HT-29 (cell line): ENCODE measurements around the gene CACYBP. TPM values are rescaled to one million over a fixed set of nuclear protein-coding genes. Genes with fewer than 3 reads are reported as not detected.
A peak's percentile ranks its signal among the peaks of the same experiment; 100 is the strongest.

Experiments used
- DNase-seq: peaks from one replicate; pipeline ENCODE4 v3.0.0-alpha.2; 2015; ENCODE audit warnings: low spot score
- total RNA-seq: library from RNA; depleted of rRNA; stranded (reverse); fragments of >200 nt; shearing (Covaris generic); gene quantifications from 2 replicates; pipeline ENCODE4 v1.2.3, GENCODE V29; 2014

Gene CACYBP
- total RNA-seq, 1 experiment from 2014 or later = 211 TPM

DNA sequence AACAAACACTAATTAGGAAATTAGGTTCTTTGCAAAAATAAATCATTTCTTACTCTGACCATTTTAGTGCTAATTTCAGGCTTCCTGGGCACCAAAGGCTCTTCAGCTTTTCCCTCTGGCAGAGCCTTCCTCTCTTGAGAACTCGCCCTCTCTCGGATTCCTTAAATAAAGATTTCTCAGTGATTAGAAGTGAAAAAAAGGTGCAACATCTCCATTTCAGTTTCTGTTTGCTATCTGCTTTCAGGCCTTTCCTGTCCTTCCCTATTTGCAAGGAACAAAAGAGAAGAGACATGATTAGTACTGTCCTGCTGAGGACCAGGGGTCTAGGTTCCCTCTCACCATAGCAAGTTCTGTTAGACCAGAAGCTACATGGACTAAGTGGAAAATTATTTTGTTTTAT, 27.8 kb upstream of the CACYBP start:
- no peak for DNase-seq

DNA sequence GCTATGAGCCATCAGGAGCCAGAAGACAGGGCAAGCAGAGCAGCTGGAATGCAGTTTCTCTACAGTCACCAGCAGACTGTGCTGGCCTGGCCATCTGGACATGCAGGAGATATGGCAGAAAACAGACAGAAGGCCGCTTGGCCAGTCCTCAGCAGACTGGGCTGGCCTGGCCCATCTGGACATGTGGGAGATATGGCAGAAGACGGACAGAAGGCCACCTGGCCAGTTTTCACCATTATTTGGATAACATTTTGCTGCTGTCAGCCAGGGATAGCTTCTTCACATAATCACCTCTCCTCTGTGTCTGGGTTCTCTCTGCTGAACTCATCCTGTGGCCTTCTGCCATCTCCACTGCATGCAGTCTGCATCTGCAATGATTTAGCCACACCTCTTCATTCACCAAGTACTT, 25.0 kb upstream of the CACYBP start:
- no peak for DNase-seq

DNA sequence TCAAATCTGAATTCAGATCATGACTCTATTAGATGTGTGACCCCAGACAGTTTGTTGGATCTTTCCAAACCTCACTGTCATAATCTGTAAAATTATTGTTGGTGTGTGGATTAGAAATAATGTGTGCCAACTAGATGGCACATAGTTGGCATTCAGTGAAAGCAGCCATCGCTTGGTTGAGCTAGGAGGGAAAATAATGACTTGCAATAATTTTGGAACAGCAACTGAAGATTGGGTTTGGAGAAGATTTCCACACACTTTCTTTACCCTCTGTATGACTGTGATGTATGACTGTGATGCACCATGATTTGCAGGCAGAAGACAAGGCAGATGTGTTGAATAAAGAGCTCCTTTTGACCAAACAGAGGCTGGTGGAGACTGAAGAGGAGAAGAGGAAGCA, 24.0 kb upstream of the CACYBP start:
- DNase-seq = no peak

DNA sequence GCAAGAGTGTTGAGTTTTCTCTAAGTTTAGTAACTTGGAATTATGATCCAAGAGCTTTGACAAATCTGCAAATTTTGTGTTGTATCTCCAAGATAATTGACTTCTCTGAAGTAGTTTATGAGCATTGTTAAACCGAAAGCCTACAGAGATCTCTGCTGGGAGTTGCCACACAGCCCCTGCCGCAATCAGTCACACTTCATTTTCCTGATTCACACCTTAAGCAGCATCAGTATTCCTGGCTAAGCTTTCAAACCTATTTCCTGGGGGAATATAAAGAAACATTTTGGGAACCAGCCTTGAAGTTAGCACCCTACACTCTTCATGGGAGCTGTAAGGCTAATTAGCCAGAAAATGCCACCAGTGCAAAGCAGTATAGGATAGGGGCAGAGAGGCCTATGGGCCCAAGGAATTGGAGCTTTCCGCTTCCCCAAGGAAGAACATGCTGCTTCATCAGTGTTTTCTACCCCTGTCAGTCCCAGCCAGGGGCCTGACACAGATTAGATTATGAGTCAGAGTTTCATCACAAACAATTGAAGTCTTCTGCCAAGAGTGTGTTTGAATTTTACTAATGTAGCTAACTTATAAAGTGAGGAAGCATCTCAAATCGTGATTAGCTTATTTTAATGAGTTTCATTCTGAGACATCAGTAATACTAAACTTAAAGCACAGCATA, 23.2 kb upstream of the CACYBP start:
- DNase-seq = no peak

DNA sequence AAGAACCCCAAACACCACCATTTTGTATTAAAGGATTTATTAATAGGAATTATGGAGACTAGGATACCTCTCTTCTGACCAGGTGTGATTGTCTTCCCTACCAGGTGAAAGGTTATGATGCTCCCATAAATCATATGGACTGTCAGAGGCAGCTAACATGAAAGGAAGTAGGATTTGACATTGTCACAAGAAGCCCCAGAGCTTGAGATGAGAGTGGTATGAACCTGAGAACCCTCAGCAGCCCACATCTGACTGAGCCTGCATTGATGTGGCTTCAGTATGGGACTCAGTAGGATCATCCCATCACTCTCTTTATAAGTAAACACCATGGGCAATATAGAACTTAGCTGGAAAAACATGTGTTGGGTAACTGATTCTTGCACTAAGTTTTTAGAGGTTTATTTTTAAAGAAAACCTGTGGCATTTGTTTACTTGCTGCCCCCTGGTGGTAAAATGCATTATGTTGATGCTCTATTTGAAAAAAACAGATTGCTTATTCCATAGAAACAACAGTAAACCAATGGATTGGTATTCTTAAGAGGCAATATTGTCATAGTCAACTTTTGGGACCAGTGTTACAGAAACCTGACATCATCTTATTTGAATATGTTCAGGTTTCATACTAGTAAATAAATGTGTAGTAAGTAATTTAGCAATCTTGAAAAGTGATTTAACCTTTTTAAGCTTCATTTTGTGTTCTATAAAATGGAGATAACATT, 16.6 kb upstream of the CACYBP start:
- DNase-seq = peak; percentile 73

DNA sequence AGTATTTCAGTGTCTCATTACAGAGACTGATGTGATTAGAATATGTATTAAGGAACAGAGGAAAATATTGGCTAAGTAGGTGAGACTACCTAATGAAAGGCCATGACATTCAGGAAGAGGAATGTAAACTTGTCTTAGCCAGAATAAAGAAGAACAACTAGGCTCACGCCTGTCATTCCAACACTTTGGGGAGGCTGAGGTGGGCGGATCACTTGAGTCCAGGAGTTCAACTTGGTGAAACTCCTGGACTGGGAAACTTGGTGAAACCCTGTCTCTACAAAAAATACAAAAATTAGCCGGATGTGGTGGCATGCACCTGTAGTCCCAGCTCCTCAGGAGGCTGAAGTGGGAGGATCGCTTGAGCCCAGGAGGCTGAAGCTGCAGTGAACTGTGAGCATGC, 14.8 kb upstream of the CACYBP start:
- no peak for DNase-seq

DNA sequence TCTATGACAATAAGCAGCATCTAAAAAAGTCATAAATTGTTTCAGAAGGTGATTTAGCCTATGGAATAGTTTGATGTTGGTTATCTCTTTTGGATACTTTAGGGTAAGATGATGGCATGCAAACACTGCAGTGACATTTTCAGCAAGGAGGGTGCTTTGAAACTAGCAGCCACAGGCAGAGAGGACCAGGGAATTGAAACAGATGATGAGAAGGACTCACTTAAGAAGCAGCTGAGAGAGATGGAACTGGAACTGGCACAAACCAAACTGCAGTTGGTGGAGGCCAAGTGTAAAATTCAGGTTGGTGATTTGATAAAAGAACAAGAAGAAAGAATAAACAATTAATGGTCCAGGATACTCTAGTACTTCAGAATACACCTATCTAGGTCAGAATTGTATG, 11.2 kb upstream of the CACYBP start:
- DNase-seq = no peak

DNA sequence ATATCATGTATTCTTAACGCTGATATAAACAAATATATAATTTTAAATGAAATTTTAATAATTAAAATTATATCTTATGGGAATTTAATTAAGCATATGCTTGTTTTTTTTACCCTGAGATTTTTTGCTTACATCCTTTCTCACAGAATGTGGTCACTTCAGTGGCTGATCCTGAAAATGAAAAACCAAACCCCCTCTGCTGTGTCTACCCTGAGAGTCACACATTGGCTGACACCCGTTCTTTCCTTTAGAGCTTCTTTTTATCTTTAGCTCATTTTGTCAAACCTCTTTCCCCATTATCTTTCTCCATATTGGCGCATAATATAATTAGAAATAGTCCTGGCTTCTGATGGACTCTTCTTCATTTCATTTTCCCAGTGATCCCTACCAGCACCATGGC, 10.8 kb upstream of the CACYBP start:
- DNase-seq = no peak

DNA sequence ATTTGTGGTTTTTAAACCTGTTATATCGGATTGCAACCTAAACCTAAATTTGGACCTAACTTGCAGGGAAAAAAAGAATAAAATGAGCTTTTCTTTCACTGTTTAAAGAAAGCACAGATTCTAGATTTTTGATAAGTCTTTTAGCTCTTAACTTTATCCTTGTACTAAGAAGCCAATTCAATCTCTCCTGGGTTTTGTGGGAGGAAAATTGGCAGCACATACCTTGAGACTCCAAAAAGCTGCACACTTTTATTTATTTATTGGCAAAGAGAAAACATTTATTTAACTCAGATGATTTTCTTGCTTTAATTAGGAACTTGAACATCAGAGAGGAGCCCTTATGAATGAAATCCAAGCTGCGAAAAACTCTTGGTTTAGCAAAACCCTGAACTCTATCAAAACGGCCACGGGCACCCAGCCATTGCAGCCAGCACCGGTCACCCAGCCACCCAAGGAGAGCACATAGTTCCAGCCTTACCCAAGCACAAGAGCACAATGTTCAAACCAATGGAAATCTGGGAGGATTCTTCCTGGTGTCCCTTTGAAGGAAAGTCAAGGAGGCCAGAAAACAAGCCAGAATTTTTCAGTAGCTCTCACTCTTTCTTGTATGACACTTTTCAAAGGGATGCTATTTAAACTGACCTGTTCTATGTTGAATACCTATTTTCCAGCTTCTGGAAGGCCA, 10.1 kb upstream of the CACYBP start:
- no peak for DNase-seq

DNA sequence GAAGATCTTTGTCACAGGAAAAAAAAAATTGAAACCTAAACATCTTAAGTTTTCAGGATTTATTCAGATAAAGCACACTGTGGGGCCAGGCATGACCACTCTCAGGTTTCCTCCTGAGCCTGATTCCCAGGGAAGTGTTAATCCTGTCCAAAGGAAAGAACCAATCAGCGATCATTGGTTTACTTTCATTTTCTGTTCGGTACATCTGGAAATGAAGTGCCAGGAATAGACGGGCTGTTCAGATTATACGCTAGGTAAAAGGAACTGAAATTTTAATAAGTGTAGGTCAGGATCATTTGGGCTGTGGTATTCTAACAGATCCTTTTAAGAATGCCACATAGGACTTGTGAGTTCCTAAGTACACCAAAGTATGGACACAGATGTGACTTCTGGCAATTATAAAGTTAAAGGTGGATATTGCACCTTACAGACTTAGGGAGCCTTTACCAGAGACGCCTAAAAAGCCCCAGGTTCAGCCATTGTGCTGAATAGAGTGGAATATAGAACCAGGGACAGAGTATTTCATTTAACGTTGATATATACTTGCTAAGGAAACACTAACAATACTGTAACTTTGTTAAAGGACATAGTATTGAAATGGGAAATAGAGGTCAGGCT, 9.3 kb upstream of the CACYBP start:
- DNase-seq = peak; percentile 62

DNA sequence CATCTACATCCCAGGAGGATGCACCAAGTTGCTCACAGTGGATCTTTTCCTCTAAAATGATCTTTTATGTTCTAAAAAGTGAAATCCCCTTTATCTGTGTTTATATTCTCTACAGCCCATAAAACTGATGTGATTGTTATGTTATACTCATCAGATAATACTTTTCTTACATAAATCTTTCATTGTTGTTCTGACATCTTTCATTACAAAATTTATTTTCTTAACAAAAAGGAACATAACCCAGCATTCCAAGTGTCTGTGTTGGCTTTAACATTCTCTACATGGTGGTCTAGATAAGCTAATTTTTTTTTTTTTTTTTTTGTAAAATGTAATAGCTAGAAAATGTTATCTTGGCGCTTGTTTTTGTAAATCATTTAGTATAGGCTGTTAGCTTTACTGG, 8.3 kb upstream of the CACYBP start:
- no peak for DNase-seq

DNA sequence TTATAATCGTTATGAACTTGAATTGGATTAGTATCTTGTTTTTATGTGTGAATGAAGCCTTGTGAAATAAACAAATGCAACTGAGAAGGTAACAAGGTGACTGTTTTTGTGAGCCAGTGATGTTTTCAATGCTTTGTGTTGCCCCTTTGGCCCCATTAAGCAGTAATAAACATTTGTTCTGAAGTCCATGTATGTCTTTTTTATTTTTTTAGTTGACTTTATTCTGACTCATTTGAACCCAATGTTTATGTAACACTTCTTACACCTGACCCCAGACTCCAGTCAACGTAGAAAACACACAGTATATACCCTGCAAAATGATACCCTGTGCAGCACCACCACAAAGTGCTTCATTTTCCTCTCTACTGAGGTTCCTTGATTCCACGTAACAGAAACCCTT, 4.6 kb upstream of the CACYBP start:
- no peak for DNase-seq

DNA sequence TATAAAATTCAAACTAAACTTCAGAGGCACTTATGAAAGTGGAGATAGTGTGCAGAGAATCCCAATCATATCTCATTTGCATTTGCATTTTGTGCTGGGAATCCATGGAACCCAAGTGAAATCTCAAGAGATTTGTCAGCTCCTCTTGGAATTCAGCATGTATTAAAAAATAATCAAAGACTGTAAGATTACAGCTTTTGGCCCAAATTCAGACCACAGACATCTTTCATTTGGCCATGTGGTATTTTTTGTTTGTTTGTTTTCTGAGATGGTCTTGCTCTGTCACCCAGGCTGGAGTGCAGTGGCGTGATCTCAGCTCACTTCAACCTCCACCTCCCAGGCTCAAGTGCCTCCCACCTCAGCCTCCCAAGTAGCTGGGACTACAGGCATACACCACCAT, 3.8 kb upstream of the CACYBP start:
- DNase-seq = no peak

DNA sequence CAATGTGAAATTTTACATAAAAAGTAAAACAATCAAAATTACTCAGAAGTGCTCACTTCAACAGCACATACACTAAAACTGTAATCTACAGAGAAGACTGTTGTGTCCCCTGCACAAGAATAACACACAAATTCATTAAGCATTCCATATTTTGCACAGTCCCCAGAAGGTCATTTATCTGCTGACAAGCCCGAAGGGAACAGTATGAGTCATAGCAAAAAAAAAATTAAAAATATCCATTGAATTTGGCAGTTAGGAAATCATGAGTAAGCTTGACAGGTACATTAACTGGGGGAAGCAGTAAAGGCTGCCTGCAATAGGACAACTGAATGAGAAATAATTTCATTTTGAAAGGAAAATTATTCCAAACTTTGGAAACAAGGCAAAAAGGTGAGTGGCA, 3.3 kb upstream of the CACYBP start:
- DNase-seq = no peak

DNA sequence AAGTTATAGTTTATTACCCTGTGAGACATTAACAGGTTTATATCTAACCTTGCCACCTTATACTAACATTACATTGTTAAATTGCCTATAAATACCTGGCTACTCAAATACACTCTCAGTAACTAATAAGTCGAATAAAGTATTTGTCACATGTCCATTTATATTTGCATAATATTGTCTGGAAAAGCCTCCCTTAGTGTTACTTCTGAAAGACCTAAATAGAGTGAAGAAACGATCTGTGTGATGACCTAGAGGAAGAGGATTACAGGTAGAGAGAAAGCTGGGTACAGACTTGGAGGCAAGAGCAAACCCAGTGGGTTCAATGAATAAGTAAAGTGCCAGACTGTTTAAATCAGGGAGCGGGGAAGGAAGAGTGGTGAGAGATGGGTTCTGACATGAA, 2.7 kb upstream of the CACYBP start:
- DNase-seq = no peak

DNA sequence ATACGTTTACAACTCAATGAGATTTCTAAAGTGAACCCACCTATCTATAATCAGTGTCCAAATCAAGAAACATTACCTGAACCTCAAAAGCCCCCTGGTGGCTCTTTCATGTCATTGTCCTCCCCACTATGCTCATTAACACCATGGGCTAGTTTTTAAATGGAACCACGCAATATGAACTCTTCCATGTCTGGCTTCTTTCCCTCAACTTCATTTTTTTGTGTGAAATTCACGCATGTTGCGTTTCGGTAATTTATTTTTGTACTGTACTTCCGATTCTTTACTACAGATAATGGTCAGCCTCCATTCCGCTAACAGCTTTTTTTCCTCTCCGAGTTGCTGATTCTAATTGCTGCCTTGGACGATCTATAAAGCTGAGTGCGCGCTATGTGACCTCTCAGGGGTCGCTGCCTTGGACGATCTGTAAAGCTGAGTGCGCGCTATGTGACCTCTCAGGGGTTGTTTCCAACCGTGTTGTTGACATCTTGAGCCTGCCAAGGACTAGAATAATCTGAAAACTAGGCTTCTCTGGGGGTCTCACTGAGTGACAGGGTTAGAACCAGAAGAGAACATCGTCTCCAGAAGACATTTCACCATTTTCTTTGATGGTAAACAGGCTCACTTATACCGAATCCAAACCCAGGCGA, 1.1 kb upstream of the CACYBP start:
- DNase-seq = peak; percentile 89

DNA sequence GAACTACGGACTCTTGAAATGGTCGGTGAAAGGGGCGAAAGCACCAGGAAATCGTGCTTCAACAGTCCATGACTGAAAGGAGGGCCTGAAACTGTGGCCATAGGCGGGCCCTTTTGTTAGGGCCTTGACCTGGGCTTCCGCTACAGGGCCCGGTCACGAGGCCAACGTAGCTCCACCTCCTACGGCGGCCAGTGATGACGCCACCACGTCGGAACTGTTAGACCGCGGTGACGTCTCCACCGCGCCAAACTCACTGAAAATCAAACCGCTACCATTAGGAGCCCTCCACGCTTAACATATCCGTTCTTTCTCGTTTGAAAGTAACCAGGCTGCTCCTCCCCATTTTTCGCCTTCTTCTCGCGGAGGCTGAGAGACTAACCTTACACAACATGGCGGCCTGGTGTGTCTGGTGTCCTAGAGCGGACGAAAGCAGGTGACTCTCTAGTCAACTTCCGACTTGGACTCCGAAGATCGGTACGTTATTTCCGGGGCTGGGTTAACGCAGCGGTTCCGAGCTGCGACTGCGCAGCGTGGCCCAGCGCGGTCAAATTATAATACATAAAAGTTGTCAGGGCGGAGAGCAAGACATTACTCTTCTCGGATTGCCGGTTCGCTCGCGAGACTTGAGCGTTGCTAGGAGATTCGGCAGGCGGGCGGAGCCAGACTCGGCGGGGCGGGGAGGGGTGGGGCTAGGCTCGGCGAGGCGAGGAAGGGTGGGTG, 371 bp upstream of the CACYBP start:
- peak; percentile 97 for DNase-seq

DNA sequence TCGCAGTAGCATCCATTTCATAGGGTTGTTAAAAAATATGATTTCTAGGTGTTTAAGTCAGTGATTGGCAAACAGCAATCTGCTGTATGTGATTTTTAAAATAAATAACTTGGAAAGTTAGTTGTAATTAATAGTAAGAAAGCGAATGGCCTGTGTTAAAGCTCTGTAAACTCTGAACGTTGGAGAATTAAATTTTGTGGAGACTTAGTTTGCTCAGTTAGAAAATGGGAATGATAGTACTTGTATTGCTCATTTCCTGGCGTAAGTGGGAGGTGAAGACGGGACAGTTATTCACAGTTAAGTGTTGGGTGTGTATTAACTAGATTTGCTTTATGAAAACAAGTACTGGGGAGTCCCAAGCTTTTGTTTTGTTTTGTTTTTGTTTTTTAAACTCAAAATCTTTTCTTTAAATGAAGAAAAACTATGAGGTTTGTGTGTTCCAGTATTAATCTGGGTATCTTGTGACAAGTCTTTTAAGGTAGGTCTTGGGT, 995 bp downstream of the CACYBP start:
- DNase-seq = no peak

DNA sequence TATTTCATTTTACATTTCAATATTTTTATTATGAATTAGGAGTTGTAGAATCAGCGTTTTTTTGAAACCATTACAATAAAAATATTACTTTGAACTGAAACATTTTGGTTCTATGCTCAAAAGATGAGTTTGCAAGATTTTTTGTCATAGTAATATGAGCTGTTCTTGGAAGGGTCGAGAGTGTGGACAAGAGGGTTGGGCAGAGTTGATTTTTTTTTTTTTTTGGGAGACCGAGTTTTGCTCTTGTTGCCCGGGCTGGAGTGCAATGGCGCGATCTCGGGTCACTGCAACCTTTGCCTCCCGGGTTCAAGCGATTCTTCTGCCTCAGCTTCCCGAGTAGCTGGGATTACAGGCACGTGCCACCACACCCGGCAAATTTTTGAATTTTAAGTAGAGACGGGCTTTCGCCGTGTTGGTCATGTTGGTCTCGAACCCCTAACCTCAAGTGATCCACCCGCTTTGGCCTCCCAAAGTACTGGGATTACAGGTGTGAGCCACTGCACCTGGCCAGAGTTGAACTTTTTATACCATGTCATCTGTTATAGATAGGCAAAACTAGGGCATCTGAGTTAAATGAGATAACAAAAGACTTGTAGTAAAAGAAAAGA, 3.3 kb downstream of the CACYBP start:
- DNase-seq = no peak

DNA sequence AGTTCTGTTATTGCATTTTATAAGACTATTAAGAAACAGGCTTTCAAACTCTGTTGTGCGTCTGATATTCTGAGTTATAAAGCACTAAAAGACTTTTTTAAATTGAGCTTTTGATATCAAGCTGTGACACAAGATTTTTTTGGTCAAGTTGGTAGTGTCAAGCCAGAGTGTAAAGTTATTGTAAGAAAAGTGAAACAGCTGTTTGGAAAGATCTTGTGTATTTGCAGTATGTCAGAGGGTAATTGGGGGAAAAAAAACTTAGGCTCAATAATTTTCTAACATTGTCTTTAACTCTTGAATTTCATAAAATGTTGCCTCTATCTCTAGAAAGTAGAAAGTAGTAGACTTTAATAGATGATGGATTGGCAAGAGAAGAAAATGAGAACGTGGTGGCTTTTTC, 3.8 kb downstream of the CACYBP start:
- no peak for DNase-seq
